ENCODE data around the gene SALL3.
"Not testable (repeated sequence)": the region's sequence is repeated elsewhere in the genome, so short reads cannot be mapped to it uniquely, and the experiment has no call there.

The SALL3 gene

DNA sequence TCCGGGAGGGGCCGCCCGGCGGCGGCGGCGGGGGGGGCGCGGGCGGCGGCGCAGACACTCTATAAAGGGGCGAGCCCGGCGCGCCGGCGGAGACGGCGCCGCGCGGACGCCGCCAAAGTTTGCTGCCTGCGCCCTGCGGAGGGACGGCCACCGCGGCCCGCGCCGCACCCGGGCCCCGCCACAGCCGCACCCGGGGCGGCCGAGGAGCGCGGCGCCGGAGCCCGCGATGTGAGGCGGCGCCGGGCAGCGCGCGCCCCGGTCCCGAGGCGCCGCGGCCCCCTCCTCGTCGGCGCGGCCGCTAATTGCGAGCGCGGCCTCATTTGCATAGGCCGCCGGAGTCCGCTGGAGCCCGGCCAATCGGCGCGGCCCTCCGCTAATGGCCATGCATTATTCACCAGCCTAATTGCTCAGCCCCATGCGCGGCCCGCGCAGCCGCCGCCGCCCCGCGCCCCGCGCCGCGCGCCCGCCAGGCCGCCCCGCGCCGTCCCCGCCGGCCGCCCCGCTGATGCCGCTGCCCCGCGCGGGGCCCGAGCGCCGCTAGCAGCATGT lies at the start of gene SALL3:
Gene SALL3, plus strand, starts transcription at position 89 of the 549 bp plus-strand sequence. Its CDS starts 457 bp downstream, at position 546.
- DNase-seq, result no peak

- no peak for DNase-seq
Measured at GRCh38 chr18:78932281-78932680, 47.3 kb upstream of the SALL3 start.

- DNase-seq, result no peak
Measured at GRCh38 chr18:78934003-78934402, 45.6 kb upstream of the SALL3 start.

- DNase-seq, result no peak
Measured at GRCh38 chr18:78934551-78935225, 44.9 kb upstream of the SALL3 start.

DNA sequence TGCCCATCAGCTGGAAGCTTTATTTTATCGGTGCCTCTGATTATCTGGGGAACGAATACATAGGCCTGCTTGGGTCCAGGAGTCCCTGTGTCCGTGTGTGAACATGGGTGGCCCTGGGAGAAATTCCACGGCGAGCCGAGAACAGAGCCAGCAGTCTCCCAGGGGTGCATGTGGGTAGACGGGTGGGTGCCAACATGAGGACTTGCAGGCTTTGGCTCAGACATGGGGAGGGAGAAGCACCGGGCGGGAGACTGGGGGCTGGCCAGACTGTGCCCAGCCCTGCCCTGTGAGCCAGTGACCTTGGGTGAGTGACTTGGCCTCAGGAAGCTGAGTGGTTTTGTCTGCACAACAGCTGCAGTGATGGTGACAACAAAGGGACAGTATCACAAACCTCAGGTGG lies 44.2 kb upstream of the SALL3 start:
- DNase-seq, result no peak

GRCh38 chr18:78936251-78937005 lies 43.2 kb upstream of the SALL3 start:
- no peak for DNase-seq

DNA sequence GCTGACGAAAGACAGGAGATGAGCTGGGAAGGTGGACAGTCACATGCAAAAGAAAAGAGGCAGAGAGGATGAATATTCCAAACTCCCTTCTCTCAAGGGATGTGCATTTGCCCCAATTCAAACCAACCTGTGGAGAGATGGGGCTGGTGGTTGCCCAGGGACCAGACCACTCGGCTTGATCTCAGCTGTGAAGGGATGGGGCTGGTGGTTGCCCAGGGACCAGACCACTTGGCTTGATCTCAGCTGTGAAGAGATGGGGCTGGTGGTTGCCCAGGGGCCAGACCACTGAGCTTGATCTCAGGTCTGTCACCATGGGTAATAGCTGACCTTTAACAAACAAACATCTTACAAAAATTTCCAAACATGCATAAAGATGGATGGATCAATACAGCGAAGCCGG lies 42.5 kb upstream of the SALL3 start:
- DNase-seq, result no peak

DNA sequence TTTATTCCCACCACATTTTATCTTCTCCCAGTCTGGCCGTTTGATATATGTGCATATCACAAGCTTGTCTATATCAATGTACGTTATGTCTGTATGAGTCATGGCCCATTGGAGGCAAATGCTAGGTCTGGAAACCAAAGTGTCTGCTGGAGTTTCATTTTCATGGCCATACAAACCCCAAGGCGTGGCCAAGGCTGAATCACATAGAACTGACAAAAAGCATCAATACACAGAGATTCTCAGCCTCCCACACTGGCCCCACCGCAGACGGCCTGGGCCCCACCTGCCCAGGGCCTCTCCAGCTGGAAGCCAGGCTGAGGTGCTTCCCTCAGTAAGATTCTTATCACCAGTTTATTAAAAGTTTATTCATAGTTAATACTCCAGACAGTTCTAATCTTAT lies 40.5 kb upstream of the SALL3 start:
- no peak for DNase-seq

DNA sequence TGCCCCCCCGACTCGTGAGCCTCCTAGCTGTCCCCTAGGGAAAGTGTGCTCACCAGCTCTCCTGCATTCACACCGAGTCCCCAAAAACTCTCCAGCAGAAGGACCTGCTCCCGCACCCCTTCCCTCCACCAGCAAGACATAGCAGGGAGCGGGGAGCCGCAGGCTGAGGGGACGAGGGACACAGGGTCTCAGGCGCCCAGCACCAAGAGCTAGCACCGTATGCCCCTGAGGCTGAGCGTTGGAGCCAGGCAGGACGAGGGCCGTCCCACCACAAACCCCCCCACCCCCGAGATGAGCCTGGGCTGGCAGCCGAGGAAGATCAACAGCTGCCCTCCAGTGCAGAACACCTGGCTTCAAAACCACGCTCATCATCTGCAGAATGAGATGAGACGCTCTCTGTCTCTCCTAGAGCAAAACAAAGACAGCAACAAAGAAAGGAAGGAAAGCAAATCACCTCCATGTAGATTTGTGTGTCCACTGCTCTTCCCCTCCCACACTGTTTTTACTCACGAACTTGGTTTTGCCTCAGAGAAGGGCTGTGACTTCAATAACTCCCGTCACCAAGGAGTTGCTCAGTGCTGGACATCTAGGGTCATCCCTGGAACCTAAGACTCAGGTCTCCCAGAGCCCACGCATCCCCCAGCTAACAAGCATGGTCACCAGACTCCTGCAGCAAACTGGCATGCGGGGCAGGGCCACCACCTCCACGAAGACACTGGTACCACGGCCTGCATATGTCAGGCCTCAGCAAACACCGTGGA lies 39.7 kb upstream of the SALL3 start:
- no peak for DNase-seq

DNA sequence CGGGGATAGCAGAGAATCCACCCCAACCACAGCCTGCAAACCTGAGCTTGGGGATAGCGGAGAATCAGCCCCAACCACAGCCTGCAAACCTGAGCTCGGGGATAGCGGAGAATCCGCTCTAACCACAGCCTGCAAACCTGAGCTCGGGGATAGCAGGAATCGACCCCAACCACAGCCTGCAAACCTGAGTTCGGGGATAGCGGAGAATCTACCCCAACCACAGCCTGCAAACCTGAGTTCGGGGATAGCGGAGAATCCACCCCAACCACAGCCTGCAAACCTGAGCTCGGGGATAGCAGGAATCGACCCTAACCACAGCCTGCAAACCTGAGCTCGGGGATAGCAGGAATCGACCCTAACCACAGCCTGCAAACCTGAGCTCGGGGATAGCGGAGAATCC lies 37.4 kb upstream of the SALL3 start:
- DNase-seq, result not testable (repeated sequence)

GRCh38 chr18:78945628-78946027 lies 34.0 kb upstream of the SALL3 start:
- DNase-seq, result no peak

DNA sequence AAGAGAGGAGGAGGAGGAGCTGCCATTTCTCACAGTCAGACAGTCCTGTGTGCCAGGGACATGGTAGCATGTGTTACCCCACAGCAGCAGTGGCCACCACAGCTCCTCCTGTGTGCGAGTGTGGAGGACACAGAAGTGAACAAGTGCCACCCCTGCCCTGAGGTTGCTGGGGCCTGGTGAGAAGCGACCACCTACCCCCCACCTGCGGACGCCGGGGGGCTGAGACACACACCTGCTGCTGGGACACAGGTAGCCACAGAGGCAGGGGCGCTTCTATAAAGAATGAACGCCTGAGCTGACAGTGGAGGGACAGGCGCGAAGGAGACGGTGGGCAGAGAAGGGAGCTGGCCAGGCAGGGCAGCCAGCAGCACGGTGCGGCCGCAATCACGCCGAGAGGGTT lies 32.3 kb upstream of the SALL3 start:
- DNase-seq, result no peak

DNA sequence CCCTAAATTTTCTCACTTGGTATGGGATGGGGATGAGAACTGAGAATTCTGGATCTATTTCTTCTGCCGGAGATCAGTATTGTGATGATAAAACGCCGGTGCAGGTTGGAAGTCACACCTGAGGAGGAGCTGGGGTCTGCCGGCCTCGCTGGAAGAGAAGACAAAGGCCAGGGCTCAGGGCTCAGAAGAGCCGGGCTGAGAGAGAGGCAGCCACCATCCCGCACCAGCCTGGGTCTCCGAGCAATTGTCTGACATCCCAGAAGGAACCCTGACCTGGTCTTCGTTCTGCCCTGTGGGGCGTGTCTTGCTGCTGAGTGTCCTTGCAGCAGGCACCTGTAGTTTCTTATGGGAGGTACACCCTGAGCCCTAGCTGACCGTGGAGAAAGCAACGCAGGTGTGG lies 31.4 kb upstream of the SALL3 start:
- DNase-seq, result no peak

DNA sequence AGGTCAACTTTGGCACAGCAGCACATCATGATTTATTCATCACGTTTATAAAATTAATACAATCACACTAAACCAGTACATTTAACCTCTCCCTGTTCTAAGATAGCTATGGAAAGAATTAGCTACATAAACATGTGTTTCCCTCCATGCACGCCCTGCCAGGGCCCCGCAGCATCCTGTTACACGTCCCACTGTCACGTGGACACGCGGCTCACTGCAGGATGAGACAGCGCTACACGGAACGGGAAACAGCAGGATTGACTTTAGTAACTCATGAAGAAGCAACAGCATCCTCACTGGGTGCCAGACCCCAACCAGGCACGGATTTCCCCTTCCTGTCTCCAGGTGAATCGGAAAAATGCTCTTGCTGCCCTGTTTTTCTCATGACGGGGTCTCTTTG lies 30.9 kb upstream of the SALL3 start:
- DNase-seq, result no peak

- DNase-seq, result no peak
Measured at GRCh38 chr18:78949216-78949615, 30.4 kb upstream of the SALL3 start.

DNA sequence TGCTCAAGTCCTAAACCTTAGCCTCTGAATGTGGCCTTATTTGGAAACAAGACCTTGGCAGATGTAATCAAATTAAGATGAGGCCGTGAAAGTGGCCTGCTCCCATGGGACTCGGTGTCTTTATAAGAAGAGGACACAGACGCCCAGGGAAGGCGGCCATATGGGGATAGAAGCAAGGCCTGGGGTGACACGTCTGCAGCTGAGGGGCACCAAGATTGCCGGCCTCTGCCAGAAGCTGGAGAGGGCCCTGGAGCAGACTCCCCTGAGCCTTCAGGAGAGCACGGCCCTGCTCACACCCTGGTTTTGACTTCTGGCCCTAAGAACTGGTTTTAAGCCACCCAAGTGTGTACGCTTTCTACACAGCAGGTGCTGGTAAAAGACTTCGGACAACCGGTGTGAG lies 29.2 kb upstream of the SALL3 start:
- DNase-seq, result no peak

GRCh38 chr18:78953566-78953965 lies 26.1 kb upstream of the SALL3 start:
- no peak for DNase-seq

- DNase-seq, result no peak
Measured at GRCh38 chr18:78955051-78955450, 24.6 kb upstream of the SALL3 start.

DNA sequence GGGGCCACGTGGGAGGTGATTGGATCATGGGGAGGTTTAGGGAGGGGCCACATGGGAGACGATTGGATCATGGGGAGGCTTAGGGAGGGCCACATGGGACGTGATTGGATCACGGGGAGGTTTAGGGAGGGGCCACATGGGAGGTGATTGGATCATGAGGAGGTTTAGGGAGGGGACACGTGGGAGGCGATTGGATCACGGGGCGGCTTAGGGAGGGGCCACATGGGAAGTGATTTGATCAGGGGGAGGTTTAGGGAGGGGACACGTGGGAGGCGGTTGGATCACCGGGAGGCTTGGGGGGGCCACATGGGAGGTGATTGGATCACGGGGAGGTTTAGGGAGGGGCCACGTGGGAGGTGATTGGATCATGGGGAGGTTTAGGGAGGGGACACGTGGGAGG lies 22.5 kb upstream of the SALL3 start:
- DNase-seq, result no peak

DNA sequence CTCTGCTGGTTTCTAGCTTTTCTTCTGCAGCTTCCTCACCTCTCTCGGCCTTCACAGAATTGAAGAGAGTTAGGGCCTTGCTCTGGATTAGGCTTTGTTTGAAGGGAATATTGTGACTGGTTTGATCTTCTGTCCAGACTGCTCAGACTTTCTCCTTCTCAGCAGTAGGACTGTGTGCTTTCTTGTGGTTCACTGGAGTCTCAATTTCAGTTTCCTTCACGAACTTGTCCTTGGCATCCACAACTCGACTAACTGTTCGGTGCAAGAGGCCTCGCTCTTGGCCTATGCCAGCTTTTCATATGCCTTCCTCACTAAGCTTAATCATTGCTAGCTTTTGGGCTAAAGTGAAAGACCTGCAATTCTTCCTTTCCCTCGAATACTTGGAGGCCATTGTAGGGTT lies 18.9 kb upstream of the SALL3 start:
- no peak for DNase-seq

DNA sequence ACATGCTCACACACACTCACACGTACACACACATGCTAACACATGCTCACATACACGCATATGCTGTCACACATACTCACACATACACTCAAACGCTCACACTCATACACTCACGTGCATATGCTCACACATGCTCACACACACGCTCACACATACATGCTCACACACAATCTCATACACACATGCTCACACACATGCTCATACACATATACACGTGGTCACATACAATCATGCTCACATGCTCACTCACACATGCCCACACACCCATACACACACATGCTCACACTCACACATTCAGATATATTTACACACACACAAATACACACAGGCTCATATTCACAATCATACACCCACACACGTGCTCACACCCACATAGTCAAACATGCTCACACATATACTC lies 17.5 kb upstream of the SALL3 start:
- no peak for DNase-seq

- DNase-seq, result not testable (repeated sequence)
Measured at GRCh38 chr18:78964727-78965126, 14.9 kb upstream of the SALL3 start.

GRCh38 chr18:78965260-78965659 lies 14.4 kb upstream of the SALL3 start:
- no peak for DNase-seq

Data from EL (cell line).